Fibroblast of gingiva (primary cell): ENCODE data around the gene INSR.
"Not testable (repeated sequence)": the region's sequence is repeated elsewhere in the genome, so short reads cannot be mapped to it uniquely, and the experiment has no call there.

Experiments used
- DNase-seq: peaks from one replicate; pipeline ENCODE4 v3.0.0-alpha.2; 2011; ENCODE audit warnings: low read depth

The INSR gene

GRCh38 chr19:7195046-7195445 is 99.2 kb downstream of the INSR start:
- no peak for DNase-seq

GRCh38 chr19:7194566-7194965 is 99.6 kb downstream of the INSR start:
- DNase-seq = no peak

GRCh38 chr19:7191946-7192691 is 102.1 kb downstream of the INSR start:
- DNase-seq = no peak

- no peak for DNase-seq
Measured at GRCh38 chr19:7188698-7189629, 105.2 kb downstream of the INSR start.

- no peak for DNase-seq
Measured at GRCh38 chr19:7187605-7188339, 106.4 kb downstream of the INSR start.

GRCh38 chr19:7182489-7182888 is 111.7 kb downstream of the INSR start:
- DNase-seq = no peak

GRCh38 chr19:7179917-7180306 is 114.3 kb downstream of the INSR start:
- DNase-seq = no peak

- DNase-seq = no peak
Measured at GRCh38 chr19:7177926-7178325, 116.3 kb downstream of the INSR start.

- DNase-seq = no peak
Measured at GRCh38 chr19:7176792-7177191, 117.4 kb downstream of the INSR start.

- no peak for DNase-seq
Measured at GRCh38 chr19:7172794-7173193, 121.4 kb downstream of the INSR start.

GRCh38 chr19:7170983-7171382 is 123.2 kb downstream of the INSR start:
- no peak for DNase-seq

- DNase-seq = no peak
Measured at GRCh38 chr19:7168941-7169340, 125.3 kb downstream of the INSR start.

- DNase-seq = no peak
Measured at GRCh38 chr19:7161292-7161691, 132.9 kb downstream of the INSR start.

- DNase-seq = no peak
Measured at GRCh38 chr19:7159105-7159933, 134.9 kb downstream of the INSR start.

- DNase-seq = no peak
Measured at GRCh38 chr19:7153022-7153421, 141.2 kb downstream of the INSR start.

GRCh38 chr19:7152568-7152967 is 141.6 kb downstream of the INSR start:
- no peak for DNase-seq

GRCh38 chr19:7149956-7150705 is 144.1 kb downstream of the INSR start:
- no peak for DNase-seq

GRCh38 chr19:7147119-7147675 is 147.0 kb downstream of the INSR start:
- not testable (repeated sequence) for DNase-seq

- not testable (repeated sequence) for DNase-seq
Measured at GRCh38 chr19:7146086-7146485, 148.1 kb downstream of the INSR start.

GRCh38 chr19:7145494-7145893 is 148.7 kb downstream of the INSR start:
- no peak for DNase-seq

- DNase-seq = no peak
Measured at GRCh38 chr19:7142771-7143170, 151.4 kb downstream of the INSR start.
